Thyroid gland (tissue), 4 donors: ENCODE data around the gene CDK8.

Source experiments
- POLR2A ChIP-seq, 2 donors: fragments of 450-650 bp; IDR thresholded peaks; one replicate each; pipeline ENCODE4 v1.6.1; 2017; ENCODE audit warnings: antibody characterized with exemption in 2 of 2, mild to moderate bottlenecking in 2 of 2, moderate library complexity in 1 of 2
- TF ChIP-seq, protein P1 (sequence below), 6 experiments: fragments of 200-600 bp in 3 of 6; fragments of 450-650 bp in 3 of 6; sonication (generic) in 3 of 6; IDR thresholded peaks; one replicate each; pipeline ENCODE4 v1.5.1; 2016 to 2019; ENCODE audit warnings: antibody characterized with exemption in 6 of 6, mild to moderate bottlenecking in 2 of 6, inconsistent platforms in 1 of 6, moderate library complexity in 1 of 6

DNA sequence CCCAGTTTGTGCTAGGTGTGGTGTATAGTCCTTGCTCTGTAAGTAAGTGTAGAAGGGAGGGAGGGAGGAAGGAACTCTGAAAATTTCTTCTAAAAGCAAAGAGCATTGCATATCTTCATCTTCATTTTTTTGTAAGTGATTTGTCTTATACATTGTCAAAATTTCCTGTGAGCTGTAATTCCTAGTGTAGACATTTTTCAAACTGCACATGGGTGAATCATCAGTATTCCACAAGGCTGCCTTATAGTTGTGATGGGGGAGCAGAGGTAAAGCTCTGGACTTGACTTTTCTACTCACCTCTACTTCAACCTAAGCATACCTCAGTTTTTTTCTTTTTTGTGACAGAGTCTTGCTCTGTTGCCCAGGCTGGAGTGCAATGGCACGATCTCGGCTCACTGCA lies 86.9 kb downstream of the CDK8 start:
- TF ChIP-seq, protein P1, sequence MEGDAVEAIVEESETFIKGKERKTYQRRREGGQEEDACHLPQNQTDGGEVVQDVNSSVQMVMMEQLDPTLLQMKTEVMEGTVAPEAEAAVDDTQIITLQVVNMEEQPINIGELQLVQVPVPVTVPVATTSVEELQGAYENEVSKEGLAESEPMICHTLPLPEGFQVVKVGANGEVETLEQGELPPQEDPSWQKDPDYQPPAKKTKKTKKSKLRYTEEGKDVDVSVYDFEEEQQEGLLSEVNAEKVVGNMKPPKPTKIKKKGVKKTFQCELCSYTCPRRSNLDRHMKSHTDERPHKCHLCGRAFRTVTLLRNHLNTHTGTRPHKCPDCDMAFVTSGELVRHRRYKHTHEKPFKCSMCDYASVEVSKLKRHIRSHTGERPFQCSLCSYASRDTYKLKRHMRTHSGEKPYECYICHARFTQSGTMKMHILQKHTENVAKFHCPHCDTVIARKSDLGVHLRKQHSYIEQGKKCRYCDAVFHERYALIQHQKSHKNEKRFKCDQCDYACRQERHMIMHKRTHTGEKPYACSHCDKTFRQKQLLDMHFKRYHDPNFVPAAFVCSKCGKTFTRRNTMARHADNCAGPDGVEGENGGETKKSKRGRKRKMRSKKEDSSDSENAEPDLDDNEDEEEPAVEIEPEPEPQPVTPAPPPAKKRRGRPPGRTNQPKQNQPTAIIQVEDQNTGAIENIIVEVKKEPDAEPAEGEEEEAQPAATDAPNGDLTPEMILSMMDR (IDR thresholded peaks at IDR 0.05): no peak
- no peak for TF ChIP-seq POLR2A (IDR thresholded peaks at IDR 0.05)
